ENCODE data around the gene SLC39A8.

The SLC39A8 gene

DNA sequence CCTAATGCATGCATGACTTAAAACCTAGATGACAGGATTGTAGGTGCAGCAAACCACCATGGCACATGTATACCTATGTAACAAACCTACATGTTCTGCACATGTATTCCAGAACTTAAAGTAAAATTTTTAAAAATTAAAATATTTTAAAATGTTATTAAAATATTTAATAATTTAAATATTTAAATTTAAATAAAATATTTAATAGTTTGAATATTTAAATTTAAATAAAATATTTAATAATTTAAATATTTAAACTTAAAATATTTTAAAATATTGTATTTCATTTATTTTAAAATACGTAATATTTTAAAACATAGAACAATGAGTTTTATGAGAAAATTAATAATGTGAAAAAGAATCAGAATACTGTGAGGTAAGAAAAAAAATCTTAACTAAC lies 117.9 kb downstream of the SLC39A8 start:
- TF ChIP-seq, protein P1, sequence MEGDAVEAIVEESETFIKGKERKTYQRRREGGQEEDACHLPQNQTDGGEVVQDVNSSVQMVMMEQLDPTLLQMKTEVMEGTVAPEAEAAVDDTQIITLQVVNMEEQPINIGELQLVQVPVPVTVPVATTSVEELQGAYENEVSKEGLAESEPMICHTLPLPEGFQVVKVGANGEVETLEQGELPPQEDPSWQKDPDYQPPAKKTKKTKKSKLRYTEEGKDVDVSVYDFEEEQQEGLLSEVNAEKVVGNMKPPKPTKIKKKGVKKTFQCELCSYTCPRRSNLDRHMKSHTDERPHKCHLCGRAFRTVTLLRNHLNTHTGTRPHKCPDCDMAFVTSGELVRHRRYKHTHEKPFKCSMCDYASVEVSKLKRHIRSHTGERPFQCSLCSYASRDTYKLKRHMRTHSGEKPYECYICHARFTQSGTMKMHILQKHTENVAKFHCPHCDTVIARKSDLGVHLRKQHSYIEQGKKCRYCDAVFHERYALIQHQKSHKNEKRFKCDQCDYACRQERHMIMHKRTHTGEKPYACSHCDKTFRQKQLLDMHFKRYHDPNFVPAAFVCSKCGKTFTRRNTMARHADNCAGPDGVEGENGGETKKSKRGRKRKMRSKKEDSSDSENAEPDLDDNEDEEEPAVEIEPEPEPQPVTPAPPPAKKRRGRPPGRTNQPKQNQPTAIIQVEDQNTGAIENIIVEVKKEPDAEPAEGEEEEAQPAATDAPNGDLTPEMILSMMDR (IDR thresholded peaks at IDR 0.05; ENCODE audit: low read depth, low read length, missing control alignments): no peak
- in situ Hi-C loops (cut with HindIII; ENCODE audit: low sequenced_read_pairs): no loop called here
- no peak for DNase-seq (ENCODE audit: low read depth)
- H3K4me3 ChIP-seq (ENCODE audit: low read depth, low read length): no peak overlapping the region

DNA sequence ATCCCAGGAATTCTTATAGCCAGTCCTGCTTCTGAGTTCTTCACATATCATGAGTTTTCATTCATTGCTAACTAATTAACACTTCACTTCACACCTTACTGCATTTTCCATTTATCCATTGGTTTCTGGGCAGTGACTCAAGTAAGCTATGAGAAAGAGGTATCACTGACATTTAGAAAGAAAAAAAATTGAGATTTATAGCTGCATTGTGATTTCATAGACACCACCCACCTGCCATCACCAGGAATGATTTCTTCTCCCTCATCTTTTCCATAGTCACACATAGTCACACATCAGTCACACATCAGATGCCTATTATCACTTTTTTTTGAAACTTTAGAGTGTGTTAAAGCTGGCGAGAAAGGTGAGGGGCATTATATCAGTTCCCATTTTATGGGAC lies 121.8 kb downstream of the SLC39A8 start:
- in situ Hi-C loops (cut with HindIII; ENCODE audit: low sequenced_read_pairs): no loop called here
- H3K4me3 ChIP-seq (ENCODE audit: low read depth, low read length): no peak overlapping the region
- no peak for DNase-seq (ENCODE audit: low read depth)
- TF ChIP-seq, protein P1 (IDR thresholded peaks at IDR 0.05; ENCODE audit: low read depth, low read length, missing control alignments): no peak

DNA sequence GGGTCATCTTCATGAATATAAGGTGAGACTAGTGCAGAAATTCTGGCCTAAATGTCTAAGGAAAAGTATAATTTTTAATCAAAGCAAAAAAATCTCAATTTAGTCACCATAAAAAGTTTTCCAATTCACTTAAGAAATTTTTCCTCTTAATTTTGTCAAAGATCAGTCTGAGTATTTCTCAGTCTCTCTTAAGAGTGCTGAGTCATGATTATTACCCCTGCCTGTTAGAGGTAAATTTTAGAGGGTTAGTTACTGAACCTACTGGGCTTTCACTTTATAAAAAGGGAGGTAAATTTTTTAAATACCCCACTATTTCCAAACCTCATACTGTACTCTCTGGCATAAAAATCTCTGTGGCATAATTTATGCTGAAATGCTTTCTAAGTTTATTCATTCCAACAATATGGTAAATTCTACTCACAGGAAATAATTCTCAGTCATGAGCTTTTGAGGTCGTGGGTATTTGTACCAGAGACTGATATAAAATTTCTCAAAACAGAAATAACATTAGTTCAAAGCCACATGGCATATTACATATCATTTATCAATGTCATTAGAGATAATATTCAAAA lies 122.4 kb downstream of the SLC39A8 start:
- TF ChIP-seq, protein P1 (IDR thresholded peaks at IDR 0.05; ENCODE audit: low read depth, low read length, missing control alignments): no peak
- no peak for DNase-seq (ENCODE audit: low read depth)
- no peak overlapping the region for H3K4me3 ChIP-seq (ENCODE audit: low read depth, low read length)
- in situ Hi-C loops (cut with HindIII; ENCODE audit: low sequenced_read_pairs): no loop called here

DNA sequence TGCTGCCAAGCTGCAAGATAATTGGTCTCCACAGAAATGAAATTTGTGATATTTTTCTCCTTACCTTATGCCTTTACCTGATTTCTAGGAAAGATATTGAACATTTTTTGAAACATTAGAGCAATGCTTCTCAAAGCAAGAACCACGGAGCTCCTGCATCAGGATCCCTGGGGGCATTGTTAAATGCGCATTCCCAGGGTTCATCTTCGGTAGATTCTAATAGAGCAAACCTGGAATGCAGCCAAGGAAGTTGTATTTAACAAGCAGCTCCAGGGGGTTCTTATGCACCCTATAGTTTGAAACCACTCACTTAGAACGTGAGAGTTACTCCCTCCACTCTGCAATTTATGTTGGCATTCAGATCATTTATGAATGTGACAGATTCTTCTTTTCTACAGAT lies 126.2 kb downstream of the SLC39A8 start:
- no peak for DNase-seq (ENCODE audit: low read depth)
- no peak overlapping the region for H3K4me3 ChIP-seq (ENCODE audit: low read depth, low read length)
- in situ Hi-C loops (cut with HindIII; ENCODE audit: low sequenced_read_pairs): no loop called here
- TF ChIP-seq, protein P1 (IDR thresholded peaks at IDR 0.05; ENCODE audit: low read depth, low read length, missing control alignments): no peak

DNA sequence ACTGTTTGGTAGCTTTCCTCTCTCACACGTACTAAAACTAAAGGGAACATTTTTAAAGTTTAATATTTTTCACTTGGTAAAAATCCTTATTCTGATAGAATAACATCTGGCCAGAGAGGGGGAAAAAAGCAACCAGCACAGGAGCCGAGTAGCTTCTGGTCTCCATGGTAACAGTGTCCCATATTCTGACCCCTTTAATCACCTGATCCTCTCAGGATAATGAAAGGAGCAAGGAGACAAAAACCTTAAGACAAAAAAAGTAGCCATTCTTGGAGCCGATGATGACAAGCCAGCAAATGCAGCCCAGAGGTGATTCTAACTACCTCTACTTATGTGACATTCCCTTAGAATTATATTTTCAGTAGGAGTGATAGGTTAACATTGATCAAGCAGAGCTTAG lies 126.6 kb downstream of the SLC39A8 start:
- in situ Hi-C loops (cut with HindIII; ENCODE audit: low sequenced_read_pairs): no loop called here
- TF ChIP-seq, protein P1 (IDR thresholded peaks at IDR 0.05; ENCODE audit: low read depth, low read length, missing control alignments): no peak
- DNase-seq (ENCODE audit: low read depth): no peak
- H3K4me3 ChIP-seq (ENCODE audit: low read depth, low read length): no peak overlapping the region

DNA sequence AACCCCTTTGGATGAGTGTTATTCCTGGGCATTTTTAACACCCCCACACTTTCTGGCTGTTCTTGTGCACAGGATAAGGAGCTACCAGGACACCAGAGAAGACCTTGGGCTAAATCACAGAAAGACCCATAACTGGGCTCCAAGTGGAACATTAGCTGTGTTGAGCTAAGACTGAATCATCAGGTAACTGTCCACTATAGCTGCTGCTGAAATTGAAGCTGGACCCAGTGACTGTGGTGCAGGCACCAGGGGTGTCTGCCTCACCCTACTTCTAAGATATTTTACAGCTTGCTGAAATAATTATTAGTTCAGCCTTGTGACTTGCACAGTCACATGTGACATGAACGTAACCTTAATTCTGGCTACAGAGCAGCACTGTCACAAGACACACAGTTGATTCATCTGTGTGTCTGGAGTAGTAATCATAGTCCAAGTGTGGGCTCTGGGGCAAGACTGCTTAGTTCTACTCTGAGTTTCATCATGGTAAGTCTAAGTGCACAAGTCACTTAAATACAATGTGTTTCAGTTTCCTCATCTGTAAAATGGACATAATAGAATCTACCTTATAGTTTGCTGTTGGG lies 127.4 kb downstream of the SLC39A8 start:
- TF ChIP-seq, protein P1 (IDR thresholded peaks at IDR 0.05; ENCODE audit: low read depth, low read length, missing control alignments): no peak
- in situ Hi-C loops (cut with HindIII; ENCODE audit: low sequenced_read_pairs): no loop called here
- no peak overlapping the region for H3K4me3 ChIP-seq (ENCODE audit: low read depth, low read length)
- no peak for DNase-seq (ENCODE audit: low read depth)
